T-helper 1 cell treated with Interleukin-12 subunit alpha and Interleukin-12 subunit beta and Interleukin-4 antibody, amounts not matched to agents 30 μg/mL and 1 μg/mL, for 36 hours (primary cell): ENCODE results near the gene GLIS1.
"Not testable (repeated sequence)": the region's sequence is repeated elsewhere in the genome, so short reads cannot be mapped to it uniquely, and the experiment has no call there.

ENCODE experiments used
- H3K27ac Mint-ChIP-seq: one replicate; pipeline ENCODE4 v1.8.0; 2021; ENCODE audit warnings: mild to moderate bottlenecking, mixed read lengths
- H3K27me3 Mint-ChIP-seq: one replicate; pipeline ENCODE4 v1.8.0; 2021; ENCODE audit warnings: low read depth, mixed read lengths
- H3K36me3 Mint-ChIP-seq: one replicate; pipeline ENCODE4 v1.8.0; 2021; ENCODE audit warnings: low read depth, mixed read lengths
- H3K4me1 Mint-ChIP-seq: one replicate; pipeline ENCODE4 v1.8.0; 2021; ENCODE audit warnings: low read depth, mixed read lengths
- H3K4me3 Mint-ChIP-seq: one replicate; pipeline ENCODE4 v1.8.0; 2021; ENCODE audit warnings: mild to moderate bottlenecking, moderate library complexity, mixed read lengths
- H3K9me3 Mint-ChIP-seq: one replicate; pipeline ENCODE4 v1.8.0; 2021; ENCODE audit warnings: mixed read lengths

The GLIS1 gene

DNA sequence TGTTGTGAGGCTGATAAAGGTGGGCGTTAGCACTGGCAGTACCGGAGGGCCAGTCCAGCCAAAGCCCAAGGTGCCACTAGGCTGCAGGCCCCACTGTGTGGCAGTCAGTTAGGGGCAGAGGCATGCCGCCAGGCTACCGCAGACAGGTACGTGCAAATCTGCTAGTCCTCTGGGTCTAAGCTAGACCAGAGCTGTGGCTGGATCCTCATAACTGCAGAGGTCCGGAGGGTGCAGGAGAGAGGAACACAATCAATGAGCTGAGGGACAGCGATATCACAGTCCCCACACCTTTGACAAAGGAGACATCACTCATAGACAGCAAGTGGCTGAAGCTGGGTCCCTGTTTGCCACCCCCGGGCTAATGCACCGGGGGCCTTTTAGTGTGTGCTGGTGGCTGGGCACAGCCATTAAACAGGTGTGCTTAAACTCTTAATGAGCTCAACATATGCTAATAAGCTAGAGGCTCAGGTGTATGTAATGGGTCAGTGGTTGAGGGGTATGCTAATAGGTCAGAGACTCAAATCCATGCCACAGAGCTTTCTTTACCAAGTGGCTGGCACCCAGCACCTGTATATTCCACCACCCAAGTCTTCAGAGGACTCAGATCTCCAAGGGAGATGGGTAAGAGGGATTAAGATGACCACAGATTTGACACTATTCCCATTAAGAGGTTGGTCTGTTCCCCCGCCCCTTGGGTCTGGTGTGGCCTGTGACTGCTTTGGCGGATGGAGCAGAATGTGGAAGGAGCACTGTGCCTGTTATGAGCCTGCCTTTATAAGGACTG lies 82.0 kb downstream of the GLIS1 start:
- Mint-ChIP-seq H3K27ac (no peak overlapping the region), H3K36me3 (no peaks in the 10 kb centered on the region), H3K27me3 (peaks cover 14% of the 10 kb centered on the region), H3K4me3 (no peak overlapping the region), H3K4me1 (no peaks in the 10 kb centered on the region), H3K9me3 (no peaks in the 10 kb centered on the region)

DNA sequence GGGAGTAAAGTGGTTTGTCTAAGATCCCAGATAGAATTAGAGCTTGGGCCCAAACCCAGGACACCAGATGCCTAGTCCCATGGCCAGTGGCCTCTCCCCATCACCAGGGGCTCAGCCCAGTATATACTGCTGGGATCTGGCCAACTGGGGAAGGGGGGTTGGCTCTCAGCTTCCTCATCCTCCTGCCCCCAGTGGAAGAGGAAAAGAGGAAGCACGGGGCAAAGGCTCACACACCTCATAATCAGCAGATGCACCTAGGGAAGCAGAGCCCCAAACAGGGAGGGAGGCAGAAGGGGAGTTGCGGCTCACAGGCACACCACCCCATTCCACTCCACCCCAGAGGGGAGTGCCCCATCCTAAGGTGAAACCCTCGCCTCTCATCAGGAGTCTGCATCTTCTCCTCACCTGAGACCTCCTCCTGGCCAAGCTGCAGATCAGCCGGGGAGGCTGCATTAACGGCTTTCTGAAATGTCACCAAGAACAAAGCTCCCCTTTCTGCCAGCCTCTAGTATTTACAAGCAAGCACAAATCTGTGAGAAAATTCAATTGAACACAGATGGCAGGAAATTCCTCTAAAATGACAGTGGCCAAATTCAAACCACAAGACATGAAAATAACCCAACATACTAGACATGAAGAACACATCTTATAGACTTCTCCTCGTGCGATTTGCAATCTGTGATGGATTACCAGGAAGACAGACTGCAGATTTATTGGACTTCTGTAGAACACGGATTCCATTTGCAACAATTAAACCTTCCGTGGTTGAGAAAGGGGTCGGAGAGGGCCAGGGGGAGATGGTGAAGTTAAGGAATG lies 82.8 kb downstream of the GLIS1 start:
- Mint-ChIP-seq H3K4me3 (no peak overlapping the region), H3K36me3 (no peaks in the 10 kb centered on the region), H3K27ac (no peak overlapping the region), H3K9me3 (no peaks in the 10 kb centered on the region), H3K27me3 (peaks cover 14% of the 10 kb centered on the region), H3K4me1 (no peaks in the 10 kb centered on the region)

DNA sequence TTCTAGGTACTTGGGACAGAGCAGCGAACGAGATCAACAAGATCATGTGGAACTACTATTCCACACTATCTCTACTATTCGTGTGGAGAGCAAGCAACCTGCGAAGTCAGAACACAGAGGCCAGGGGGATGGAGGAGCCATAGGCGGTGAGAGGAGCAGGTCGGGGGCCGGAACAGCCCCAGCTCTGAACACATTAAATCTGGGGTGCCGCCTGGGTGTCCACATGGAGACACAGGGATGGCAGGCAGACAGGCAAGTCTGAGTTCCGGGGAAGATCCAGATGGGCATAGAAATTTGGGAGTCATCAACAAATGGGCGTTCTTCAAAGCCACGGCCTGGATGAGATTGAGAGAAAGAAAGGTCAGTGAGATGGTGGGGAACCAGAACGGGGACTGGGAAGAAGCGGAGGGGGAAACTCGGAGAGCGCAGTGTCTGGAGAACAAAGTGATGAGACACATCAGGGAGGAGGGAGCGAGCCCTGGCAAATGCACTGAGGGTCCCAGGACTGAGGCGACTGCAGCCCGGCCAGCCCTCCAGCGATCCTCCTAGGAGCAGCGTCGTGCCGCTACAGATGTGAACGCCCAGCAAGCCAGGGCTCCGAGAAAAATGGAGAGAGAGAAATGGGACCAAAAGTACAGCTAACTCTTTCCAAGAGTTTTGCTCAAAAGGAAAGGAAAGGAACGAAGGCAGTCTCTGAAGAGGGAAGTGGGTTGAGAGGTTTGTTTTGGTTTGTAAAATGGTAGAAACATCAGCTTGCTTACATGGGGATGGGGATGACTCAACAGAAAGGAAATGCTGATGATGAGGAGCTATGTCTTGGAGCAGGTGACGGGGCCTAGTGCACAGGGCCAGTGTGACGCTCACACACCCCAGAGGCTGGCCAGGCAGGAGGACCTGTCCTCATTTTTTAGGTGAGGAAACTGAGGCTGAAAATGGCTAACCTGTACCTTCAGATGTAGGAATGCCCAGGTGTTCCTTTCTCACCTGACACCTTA lies 84.5 kb downstream of the GLIS1 start:
- Mint-ChIP-seq H3K4me1 (no peaks in the 10 kb centered on the region), H3K36me3 (no peaks in the 10 kb centered on the region), H3K27ac (no peak overlapping the region), H3K27me3 (peaks cover 17% of the 10 kb centered on the region), H3K4me3 (no peak overlapping the region), H3K9me3 (no peaks in the 10 kb centered on the region)

DNA sequence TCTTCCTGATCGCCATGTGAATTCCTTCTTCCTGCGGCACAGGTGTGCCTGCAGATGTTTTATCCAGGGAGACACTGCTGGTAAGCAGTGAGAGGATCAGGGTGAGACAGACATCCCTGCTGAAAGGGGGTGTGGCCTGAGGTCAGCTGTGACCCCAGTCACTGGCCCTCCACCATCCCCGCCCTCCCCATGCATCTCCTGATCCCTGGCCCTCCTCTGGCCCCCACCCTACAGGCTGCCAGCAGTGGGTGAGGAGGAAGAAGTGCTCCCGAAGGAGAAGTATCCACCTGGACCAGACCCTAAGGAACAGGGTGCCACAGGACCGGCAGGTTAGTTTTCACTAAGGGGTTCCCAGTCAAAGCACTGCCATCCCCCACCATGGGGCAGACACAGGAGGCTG lies 85.3 kb downstream of the GLIS1 start:
- no peaks in the 10 kb centered on the region for H3K36me3 Mint-ChIP-seq
- H3K4me3 Mint-ChIP-seq, result no peak overlapping the region
- H3K27ac Mint-ChIP-seq, result no peak overlapping the region
- H3K27me3 Mint-ChIP-seq, result peaks cover 18% of the 10 kb centered on the region
- no peaks in the 10 kb centered on the region for H3K9me3 Mint-ChIP-seq
- H3K4me1 Mint-ChIP-seq, result no peaks in the 10 kb centered on the region

DNA sequence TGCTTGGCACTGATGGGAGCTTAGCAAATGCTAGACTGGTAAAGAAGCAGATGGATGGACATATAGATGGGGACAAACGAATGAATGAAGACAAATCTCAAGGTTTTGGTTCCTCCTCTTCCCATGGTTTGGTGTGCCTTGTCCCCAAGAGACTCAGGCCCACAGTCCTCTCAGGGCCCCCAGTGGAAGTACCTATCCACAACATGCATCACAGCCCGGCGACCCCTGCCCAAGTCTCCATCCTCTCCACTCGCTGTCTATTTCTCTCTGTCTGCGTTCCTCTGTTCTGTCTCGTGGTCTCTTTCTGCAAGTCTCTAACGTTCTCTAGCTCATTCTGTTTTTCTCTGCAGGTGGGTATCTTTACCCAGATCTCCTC lies 85.8 kb downstream of the GLIS1 start:
- Mint-ChIP-seq H3K4me1 (no peaks in the 10 kb centered on the region), H3K27ac (no peak overlapping the region), H3K4me3 (no peak overlapping the region), H3K9me3 (no peaks in the 10 kb centered on the region), H3K27me3 (peaks cover 22% of the 10 kb centered on the region), H3K36me3 (no peaks in the 10 kb centered on the region)

DNA sequence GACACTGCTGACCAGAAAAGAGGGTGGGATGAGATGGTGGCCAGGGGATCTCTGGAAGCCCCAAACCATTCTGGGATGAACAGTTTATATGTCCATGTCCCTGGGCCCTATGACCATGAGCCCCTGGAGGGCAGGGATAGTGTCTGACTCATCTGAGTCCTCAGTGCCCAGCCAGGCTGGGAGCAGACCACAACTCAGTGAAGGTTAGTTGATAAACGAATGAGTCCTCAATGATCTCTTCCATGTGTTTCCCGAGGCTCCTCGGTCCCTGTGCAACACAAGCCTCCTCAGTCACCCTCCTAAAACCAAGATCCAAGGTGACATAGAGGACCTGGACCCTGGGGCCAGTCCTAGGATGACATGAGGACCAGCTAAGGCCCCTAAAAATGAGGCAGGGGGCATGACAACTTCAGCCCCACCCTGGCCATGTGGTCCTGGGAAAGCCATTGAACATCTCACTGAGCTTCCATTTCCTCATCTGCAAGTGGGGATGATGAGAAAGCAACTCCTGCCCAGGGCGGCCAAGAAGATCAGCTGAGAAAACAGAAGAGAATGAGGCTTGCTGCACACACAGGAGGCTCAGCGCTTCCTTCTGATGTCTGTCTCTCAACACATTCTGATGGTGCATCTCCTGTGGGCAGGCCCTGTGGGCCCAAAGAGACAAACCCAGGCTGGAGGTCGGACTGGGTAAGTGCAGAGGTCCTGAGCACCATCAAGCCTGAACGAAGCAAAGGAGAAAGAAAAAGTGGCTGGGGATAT lies 86.3 kb downstream of the GLIS1 start:
- Mint-ChIP-seq H3K4me1 (no peaks in the 10 kb centered on the region), H3K27ac (no peak overlapping the region), H3K4me3 (no peak overlapping the region), H3K27me3 (peaks cover 24% of the 10 kb centered on the region), H3K9me3 (no peaks in the 10 kb centered on the region), H3K36me3 (no peaks in the 10 kb centered on the region)

DNA sequence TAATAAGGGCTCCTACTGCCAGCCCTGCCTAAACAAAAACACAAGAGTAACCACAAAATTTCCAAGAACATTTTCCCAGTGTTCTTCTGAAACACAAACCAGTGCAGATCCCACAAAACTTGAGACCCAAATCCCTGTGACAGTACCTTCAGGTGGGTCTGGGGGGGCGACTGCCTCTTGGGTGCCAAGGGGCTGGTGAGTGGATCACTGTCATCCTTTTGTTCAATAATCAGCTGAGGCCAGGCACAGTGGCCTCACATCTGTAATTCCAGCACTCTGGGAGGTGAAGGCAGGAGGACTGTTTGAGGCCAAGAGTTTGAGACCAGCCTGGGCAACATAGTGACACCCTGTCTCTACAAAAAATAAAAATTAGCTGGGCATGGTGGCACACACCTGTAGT lies 87.6 kb downstream of the GLIS1 start:
- Mint-ChIP-seq H3K27ac (no peak overlapping the region), H3K36me3 (no peaks in the 10 kb centered on the region), H3K4me1 (no peaks in the 10 kb centered on the region), H3K4me3 (no peak overlapping the region), H3K9me3 (no peaks in the 10 kb centered on the region), H3K27me3 (peaks cover 33% of the 10 kb centered on the region)

DNA sequence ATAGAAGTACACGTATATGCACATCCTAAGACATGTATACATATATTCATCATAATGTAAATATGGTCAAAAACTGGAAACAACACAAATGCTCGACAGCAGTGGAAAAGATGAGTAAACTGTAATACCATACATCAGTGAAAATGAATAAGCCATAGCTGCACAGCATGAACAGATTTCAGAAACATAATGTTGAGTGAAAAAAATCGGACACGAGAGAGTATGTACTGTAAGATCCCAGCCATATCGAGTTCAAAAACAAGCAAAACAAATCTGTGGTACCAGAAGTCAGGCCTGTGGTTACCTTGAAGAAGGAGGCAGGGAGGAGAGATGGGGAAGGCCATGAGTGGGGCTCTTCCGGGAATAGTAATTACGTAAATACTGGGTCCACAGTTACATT lies 90.4 kb downstream of the GLIS1 start:
- Mint-ChIP-seq H3K36me3 (no peaks in the 10 kb centered on the region), H3K27me3 (peaks cover 20% of the 10 kb centered on the region), H3K4me1 (no peaks in the 10 kb centered on the region), H3K4me3 (no peak overlapping the region), H3K9me3 (no peaks in the 10 kb centered on the region), H3K27ac (no peak overlapping the region)

DNA sequence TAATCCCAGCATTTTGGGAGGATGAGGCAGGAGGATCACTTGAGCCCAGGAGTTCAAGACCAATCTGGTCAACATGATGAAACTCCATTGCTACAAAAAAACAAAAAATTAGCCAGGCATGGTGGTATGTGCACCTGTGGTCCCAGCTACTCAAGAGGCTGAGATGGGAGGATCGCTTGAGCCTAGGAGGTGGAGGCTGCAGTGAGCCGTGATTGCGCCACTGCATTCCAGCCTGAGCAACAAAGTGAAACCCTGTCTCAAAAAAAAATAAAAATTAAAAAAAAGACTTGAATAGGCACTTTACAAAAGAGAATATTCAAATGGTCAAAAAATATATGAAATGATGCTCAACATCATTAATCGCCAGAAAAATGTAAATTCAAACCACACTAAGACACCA lies 91.0 kb downstream of the GLIS1 start:
- not testable (repeated sequence) for H3K36me3 Mint-ChIP-seq, H3K27ac Mint-ChIP-seq, H3K9me3 Mint-ChIP-seq, H3K4me1 Mint-ChIP-seq, H3K4me3 Mint-ChIP-seq
- peaks cover 20% of the 10 kb centered on the region for H3K27me3 Mint-ChIP-seq

DNA sequence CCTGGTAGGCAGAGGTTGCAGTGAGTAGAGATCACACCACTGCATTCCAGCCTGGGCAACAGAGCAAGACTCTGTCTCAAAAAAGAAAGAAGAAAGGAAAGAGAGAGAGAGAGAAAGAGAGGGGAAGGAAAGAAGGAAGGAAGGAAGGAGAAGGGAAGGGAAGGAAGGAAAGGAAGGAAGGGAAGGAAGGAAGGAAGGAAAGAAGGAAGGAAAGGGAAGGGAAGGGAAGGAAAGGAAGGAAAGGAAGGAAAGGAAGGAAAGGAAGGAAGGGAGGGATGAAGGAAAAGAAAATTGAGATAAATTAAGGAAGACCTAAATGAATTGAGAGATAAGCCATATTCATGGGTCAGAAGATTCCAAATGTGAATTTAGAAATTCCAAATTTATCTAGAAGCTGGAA lies 92.2 kb downstream of the GLIS1 start:
- Mint-ChIP-seq H3K36me3 (no peaks in the 10 kb centered on the region), H3K4me3 (no peak overlapping the region), H3K4me1 (no peaks in the 10 kb centered on the region), H3K27me3 (peaks cover 20% of the 10 kb centered on the region), H3K9me3 (no peaks in the 10 kb centered on the region), H3K27ac (peak overlapping the region; percentile 14)

DNA sequence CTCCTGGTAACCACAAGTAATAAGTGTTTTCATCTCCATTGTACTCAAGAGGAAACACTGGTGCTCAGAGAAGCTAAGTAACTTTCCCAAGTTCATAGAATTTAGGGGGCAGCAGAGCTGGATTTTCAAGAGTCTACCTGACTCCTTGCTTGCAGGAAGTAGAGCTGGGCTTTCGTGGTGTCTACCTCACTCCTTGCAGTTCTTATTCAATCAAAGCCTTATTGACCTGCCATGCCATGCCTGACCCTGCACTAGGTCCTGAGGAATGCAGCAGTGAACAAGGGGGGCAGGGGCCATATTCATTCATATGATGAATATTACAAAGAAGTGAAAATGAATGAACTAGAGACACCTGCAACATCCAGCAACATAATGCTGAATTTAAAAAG lies 93.3 kb downstream of the GLIS1 start:
- peaks cover 20% of the 10 kb centered on the region for H3K27me3 Mint-ChIP-seq
- H3K27ac Mint-ChIP-seq, result no peak overlapping the region
- H3K9me3 Mint-ChIP-seq, result no peaks in the 10 kb centered on the region
- no peak overlapping the region for H3K4me3 Mint-ChIP-seq
- H3K36me3 Mint-ChIP-seq, result no peaks in the 10 kb centered on the region
- no peaks in the 10 kb centered on the region for H3K4me1 Mint-ChIP-seq

DNA sequence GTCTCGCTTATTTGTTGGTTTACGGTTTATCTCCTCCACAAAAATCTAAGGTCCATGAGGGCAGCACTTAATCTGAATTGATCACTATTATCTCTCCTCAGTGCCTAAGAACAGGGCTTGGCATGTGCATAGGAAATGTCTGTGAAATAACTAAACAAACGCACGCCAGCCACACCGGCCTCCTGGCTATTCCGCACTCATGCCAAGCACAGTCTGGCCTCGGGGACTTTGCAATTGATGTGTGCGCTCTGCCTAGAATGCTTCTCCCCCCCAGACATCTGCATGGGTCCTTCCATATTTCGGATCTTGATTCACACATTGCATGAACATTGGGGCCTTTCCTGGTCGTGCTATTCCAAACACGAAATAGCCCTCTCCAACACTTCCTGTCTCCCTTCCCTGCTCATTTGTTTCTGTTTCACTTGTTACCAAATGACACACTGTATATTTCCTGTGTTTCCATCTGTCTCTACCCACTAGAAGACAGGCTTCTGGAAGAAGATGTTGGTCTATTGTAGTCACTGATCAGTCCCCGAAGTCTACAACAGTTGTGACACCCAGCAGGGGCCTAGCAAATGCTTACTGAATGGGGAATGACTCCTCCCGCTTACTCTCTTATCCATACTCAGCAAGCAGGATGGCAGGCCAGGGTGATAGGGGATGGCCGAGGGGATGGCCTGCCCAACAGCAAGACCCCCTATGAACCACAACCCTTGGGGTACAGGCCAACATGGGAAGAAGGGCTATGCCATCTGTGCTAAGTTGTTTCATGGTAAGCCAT lies 93.9 kb downstream of the GLIS1 start:
- peaks cover 20% of the 10 kb centered on the region for H3K27me3 Mint-ChIP-seq
- H3K27ac Mint-ChIP-seq, result no peak overlapping the region
- H3K9me3 Mint-ChIP-seq, result no peaks in the 10 kb centered on the region
- no peaks in the 10 kb centered on the region for H3K36me3 Mint-ChIP-seq
- H3K4me3 Mint-ChIP-seq, result no peak overlapping the region
- no peaks in the 10 kb centered on the region for H3K4me1 Mint-ChIP-seq

DNA sequence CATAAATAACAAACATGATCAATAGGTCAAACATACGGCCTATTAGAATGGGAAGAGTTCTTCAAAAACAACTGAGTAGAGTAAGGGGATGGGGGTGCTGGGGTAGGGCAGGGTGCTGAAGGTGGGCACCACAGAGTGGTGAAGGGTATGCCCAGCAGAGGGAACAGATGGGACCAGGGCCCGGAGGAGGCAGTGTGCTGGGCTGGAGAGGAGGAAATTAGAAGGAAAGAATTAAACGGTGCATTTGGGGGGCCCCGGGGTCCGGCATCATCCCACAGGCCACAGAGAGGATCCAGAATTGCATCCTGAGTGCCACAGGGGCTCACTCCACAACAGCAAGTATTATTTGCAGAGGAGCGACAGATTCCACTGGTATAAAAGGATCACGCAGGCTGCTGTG lies 94.5 kb downstream of the GLIS1 start:
- Mint-ChIP-seq H3K4me1 (no peaks in the 10 kb centered on the region), H3K9me3 (no peaks in the 10 kb centered on the region), H3K27ac (no peak overlapping the region), H3K27me3 (peaks cover 17% of the 10 kb centered on the region), H3K36me3 (no peaks in the 10 kb centered on the region), H3K4me3 (no peak overlapping the region)
